K562 (cell line): Measurements from ENCODE around the gene ITGA11. TPM values are rescaled to one million over a fixed set of nuclear protein-coding genes. Genes with fewer than 3 reads are reported as not detected.

ENCODE experiments used
- ATAC-seq: fragments of 200-7000 bp; cut with Tn5 transposase; 3 replicates; pipeline ENCODE4 v1.9.1; 2020; ENCODE audit warnings: moderate library complexity
- BruUV-seq: library from RNA; stranded (reverse); fragments of 400-500 nt; replicated peaks from 2 replicates; lab custom pipeline; 2021; lab: Mats Ljungman, UMichigan
- CTCF ChIA-PET: fragments of 300-600 bp; formaldehyde crosslinking; extraction: SDS; loops from one replicate; lab custom pipeline; 2021; ENCODE audit warnings: low intra/inter-chr PET ratio; lab: Yijun Ruan, JAX
- POLR2A ChIA-PET: fragments of 300-600, 350-650 bp; sonication (Branson Sonifier 250); formaldehyde crosslinking; extraction: SDS; loops from one replicate; lab custom pipeline; 2021; ENCODE audit warnings: antibody characterized with exemption, inconsistent platforms; lab: Yijun Ruan, JAX
- DNase-seq, 4 experiments: peaks; one replicate each; pipeline versions ENCODE4 v3.0.0 to v3.0.0-alpha.2; 2011 to 2018; ENCODE audit warnings: low spot score in 3 of 4, mixed read lengths in 3 of 4; ENCODE audit errors: extremely low read depth in 1 of 4
- FAIRE-seq: peaks from 2 replicates; lab custom pipeline; 2011; peaks lifted over from hg19 to GRCh38; lab: Jason Lieb, UNC
- H2AFZ ChIP-seq: 2 replicates; pipeline ENCODE4 v1.6.0; 2011; ENCODE audit warnings: low read depth, low read length, control low read depth, inconsistent platforms
- H3K27ac ChIP-seq: fragments of 200-600 bp; 3 replicates; pipeline ENCODE4 v1.8.0; 2011; ENCODE audit warnings: low read depth, mild to moderate bottlenecking, control low read depth, inconsistent platforms, low read length, moderate library complexity, mixed read lengths; ENCODE audit errors: extremely low read depth
- H3K27me3 ChIP-seq, 2 experiments: fragments of 300-600 bp in 1 of 2; 2 replicates in 1 of 2; 3 replicates in 1 of 2; pipeline versions ENCODE4 v1.6.0 to v1.8.0; 2011; ENCODE audit warnings: inconsistent platforms in 2 of 2, low read length in 2 of 2, mild to moderate bottlenecking in 1 of 2, mixed read lengths in 1 of 2, moderate library complexity in 1 of 2; ENCODE audit not compliant: control insufficient read depth in 2 of 2, insufficient read depth in 2 of 2
- H3K36me3 ChIP-seq: fragments of 300-600 bp; 3 replicates; pipeline ENCODE4 v1.8.0; 2011; ENCODE audit warnings: mild to moderate bottlenecking, low read length, inconsistent platforms; ENCODE audit not compliant: control insufficient read depth, insufficient read depth
- H3K4me1 ChIP-seq, 2 experiments: fragments of 200-600 bp in 1 of 2; replicated peaks in 1 of 2; 2 replicates in 1 of 2; 3 replicates in 1 of 2; pipeline versions ENCODE4 v1.5.1 to v1.8.0; 2011; ENCODE audit warnings: inconsistent platforms in 2 of 2, low read length in 2 of 2, mild to moderate bottlenecking in 1 of 2, mixed read lengths in 1 of 2, moderate library complexity in 1 of 2; ENCODE audit not compliant: control insufficient read depth in 2 of 2, insufficient read depth in 2 of 2
- H3K4me2 ChIP-seq: 2 replicates; pipeline ENCODE4 v1.6.1; 2011; ENCODE audit warnings: low read length, control low read depth, inconsistent platforms, mixed read lengths; ENCODE audit not compliant: insufficient read depth
- H3K4me3 ChIP-seq: fragments of 200-600 bp; sonication (generic), shearing (Covaris generic); 2 replicates; pipeline ENCODE4 v1.5.1; 2016; ENCODE audit warnings: control low read depth, inconsistent platforms
- H3K79me2 ChIP-seq: fragments of 200-600 bp; 3 replicates; pipeline ENCODE4 v1.8.0; 2011; ENCODE audit warnings: low read length, inconsistent platforms; ENCODE audit not compliant: control insufficient read depth, insufficient read depth
- H3K9ac ChIP-seq, 2 experiments: 2 replicates each; pipeline versions ENCODE4 v1.6.0 to v1.6.1; 2011; ENCODE audit warnings: low read depth in 2 of 2, low read length in 2 of 2, control low read depth in 1 of 2, inconsistent platforms in 1 of 2, mild to moderate bottlenecking in 1 of 2, mixed read lengths in 1 of 2; ENCODE audit not compliant: insufficient read depth in 1 of 2
- H3K9me1 ChIP-seq: one replicate; pipeline ENCODE4 v1.6.0; 2011; ENCODE audit warnings: inconsistent platforms, mild to moderate bottlenecking, low read length, moderate library complexity; ENCODE audit not compliant: control insufficient read depth, insufficient read depth
- H3K9me3 ChIP-seq: replicated peaks from 2 replicates; pipeline ENCODE4 v1.5.1; 2011; ENCODE audit warnings: low read depth, low read length, inconsistent platforms; ENCODE audit not compliant: control insufficient read depth, insufficient read depth
- H4K20me1 ChIP-seq: replicated peaks from 2 replicates; pipeline ENCODE4 v1.6.1; 2011; ENCODE audit warnings: low read length, inconsistent platforms, mixed read lengths; ENCODE audit not compliant: control insufficient read depth, insufficient read depth
- BCOR ChIP-seq: fragments of 450-650 bp; IDR thresholded peaks from 2 replicates; pipeline ENCODE4 v1.6.1; 2016
- JUNB ChIP-seq: fragments of 450-650 bp; formaldehyde crosslinking; conservative IDR thresholded peaks from 2 replicates; pipeline ENCODE4 v1.4.0; 2020; ENCODE audit warnings: mild to moderate bottlenecking
- LCOR ChIP-seq: sonication (generic); formaldehyde crosslinking; IDR thresholded peaks from 2 replicates; pipeline ENCODE4 v1.8.0; 2022; ENCODE audit warnings: mild to moderate bottlenecking, missing genetic modification reagents
- MTF1 ChIP-seq: fragments of 250-450 bp; sonication (Bioruptor Pico); IDR thresholded peaks from 2 replicates; pipeline ENCODE4 v1.9.0; 2021; ENCODE audit warnings: moderate library complexity, mild to moderate bottlenecking, inconsistent platforms, borderline replicate concordance
- PPARD ChIP-seq: fragments of 250-450 bp; sonication (Bioruptor Pico); IDR thresholded peaks from 2 replicates; pipeline ENCODE4 v1.8.0; 2022; ENCODE audit warnings: inconsistent platforms, mild to moderate bottlenecking, moderate library complexity
- RBBP5 ChIP-seq: fragments of 200-600 bp; sonication (generic); IDR thresholded peaks from 2 replicates; pipeline ENCODE4 v1.6.1; 2012; ENCODE audit warnings: borderline replicate concordance, mild to moderate bottlenecking, low read length, control low read depth, inconsistent platforms; ENCODE audit not compliant: insufficient read depth, poor library complexity, severe bottlenecking
- TBL1XR1 ChIP-seq, 2 experiments: IDR thresholded peaks; 2 replicates each; pipeline ENCODE4 v1.6.1; 2012; ENCODE audit warnings: improper control_type of control experiment in 2 of 2, low read length in 2 of 2, mild to moderate bottlenecking in 1 of 2
- XRCC3 ChIP-seq: fragments of 450-650 bp; IDR thresholded peaks from 2 replicates; pipeline ENCODE4 v1.6.1; 2017; ENCODE audit warnings: mild to moderate bottlenecking, moderate library complexity
- ZNF239 ChIP-seq: fragments of 250-450 bp; sonication (Bioruptor Pico); IDR thresholded peaks from 2 replicates; pipeline ENCODE4 v1.4.0; 2020; ENCODE audit warnings: mild to moderate bottlenecking
- ZNF561 ChIP-seq: fragments of 450-650 bp; formaldehyde crosslinking; conservative IDR thresholded peaks from 2 replicates; pipeline ENCODE4 v1.4.0; 2020; ENCODE audit warnings: mild to moderate bottlenecking, moderate library complexity
- ZNF586 ChIP-seq: fragments of 450-650 bp; formaldehyde crosslinking; conservative IDR thresholded peaks from 2 replicates; pipeline ENCODE4 v1.4.0; 2020; ENCODE audit warnings: mild to moderate bottlenecking, moderate library complexity
- WGBS: fragments of 100-300 bp; shearing (Covaris generic); methylation state at CpG from one replicate; pipeline ENCODE4 v1.1.6; 2016; ENCODE audit warnings: low coverage, mixed read lengths; ENCODE audit not compliant: insufficient coverage; ENCODE audit errors: missing lambda C conversion rate; 5-methylcytosine and 5-hydroxymethylcytosine counted together
- in situ Hi-C: fragments of 300-500 bp; cut with MboI; formaldehyde crosslinking; loops from 4 replicates; pipeline ENCODE4 v1.15.0; 2018; ENCODE audit warnings: inconsistent platforms, mixed read lengths
- intact Hi-C: fragments of 100-400 bp; cut with micrococcal nuclease; formaldehyde crosslinking; loops from 2 replicates; pipeline ENCODE4 v1.14.2; 2022
- polyA plus RNA-seq, 8 experiments: library from polyadenylated mRNA; depleted of rRNA in 4 of 8; stranded (reverse) in 5 of 8; unstranded in 3 of 8; fragments of >200 nt; fragmentation: Nextera tagmentation in 2 of 8; fragmentation: Illumina TruSeq in 1 of 8; extraction: Ambion mirVana in 2 of 8; extraction: Trizol in 1 of 8; gene quantifications; 2 replicates each; pipeline versions ENCODE4 v1.2.1 to v1.2.3, GENCODE V29; 2011 to 2014; ENCODE audit warnings: inconsistent platforms in 1 of 8, missing spikeins in 1 of 8
- total RNA-seq, 7 experiments: library from RNA; depleted of rRNA in 6 of 7; stranded (reverse); fragments of >200 nt in 6 of 7; fragmentation: Illumina TruSeq in 2 of 7; extraction: Trizol in 2 of 7; gene quantifications; 2 replicates each; pipeline versions ENCODE4 v1.2.1 to v1.2.3, GENCODE V29; 2011 to 2021; ENCODE audit warnings: low replicate concordance in 1 of 7
- TF ChIP-seq, protein P1 (sequence below), 2 experiments: IDR thresholded peaks in 1 of 2; conservative IDR thresholded peaks in 1 of 2; 2 replicates each; pipeline ENCODE4 v1.6.1; 2016; ENCODE audit warnings: low read depth in 2 of 2, mild to moderate bottlenecking in 1 of 2, missing compliant biosample characterization in 1 of 2, missing genetic modification characterization in 1 of 2, moderate library complexity in 1 of 2
- TF ChIP-seq, protein P2 (sequence below): fragments of 450-650 bp; IDR thresholded peaks from 2 replicates; pipeline ENCODE4 v1.6.1; 2016; ENCODE audit warnings: mild to moderate bottlenecking
- TF ChIP-seq, protein P3 (sequence below): fragments of 450-650 bp; IDR thresholded peaks from 2 replicates; pipeline ENCODE4 v1.6.1; 2016

The ITGA11 gene
- total and polyA plus RNA-seq, 9 of the 15 experiments (the other 6 are each of a cell fraction or from before 2014, with no cell fraction given), result 0.01 TPM; not detected in 8

DNA sequence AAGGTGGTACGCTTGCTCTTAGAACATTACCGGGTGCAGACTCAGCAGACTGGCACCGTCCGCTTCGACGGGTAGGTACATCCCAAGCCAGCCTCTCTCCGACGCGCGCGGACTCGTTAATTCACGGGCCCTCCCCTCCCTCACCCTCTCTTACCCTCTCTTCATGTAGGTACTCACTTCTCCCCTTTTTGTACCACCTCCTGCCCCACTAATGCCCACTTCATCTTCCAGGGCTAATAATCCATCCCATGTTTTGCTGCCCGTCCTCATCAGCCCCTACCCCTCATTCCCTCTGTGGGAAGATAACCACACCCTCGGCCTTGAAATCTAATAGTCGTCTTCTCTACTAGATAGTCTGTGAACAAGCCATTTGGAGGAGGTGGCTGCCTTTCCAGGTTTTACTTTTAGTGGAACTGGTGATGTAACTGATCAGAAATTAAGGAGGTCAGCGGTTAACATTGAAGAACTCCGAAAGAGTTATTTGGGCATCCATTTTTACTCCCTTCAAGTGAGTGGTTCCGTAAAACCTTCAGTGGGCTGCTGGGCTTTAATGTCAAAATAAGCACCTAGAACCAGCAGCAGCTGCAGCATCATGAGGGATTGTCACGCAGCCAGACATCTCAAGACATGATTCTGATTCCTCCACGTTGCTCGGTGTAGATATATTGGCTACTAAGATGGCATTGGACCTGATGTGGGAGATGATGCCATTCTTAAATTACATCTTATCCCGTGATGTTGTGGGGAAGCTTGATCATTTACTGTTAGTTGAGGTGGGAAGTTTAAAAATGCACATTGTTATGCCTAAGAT is 153.2 kb downstream of the ITGA11 start:
- TSS peak; percentile 48 for BruUV-seq
- ATAC-seq, result peak; percentile 42
- peak; percentile 85 for FAIRE-seq
- TF ChIP-seq RBBP5 (no peak), ZNF586 (CRISPR knock-in tag) (no peak), ZNF561 (CRISPR knock-in tag) (no peak), PPARD (CRISPR knock-in tag) (no peak), MTF1 (CRISPR knock-in tag) (no peak), TBL1XR1 (IDR thresholded peaks at IDR 0.05; ENCODE audit: low read length in 2 of 2) (no peak), XRCC3 (no peak), BCOR (no peak), ZNF239 (CRISPR knock-in tag) (no peak), LCOR (CRISPR knock-in tag) (0 out of 2 replicates have a peak, but pooled peaks have one; percentile 22), JUNB (CRISPR knock-in tag) (no peak)
- TF ChIP-seq, protein P1, sequence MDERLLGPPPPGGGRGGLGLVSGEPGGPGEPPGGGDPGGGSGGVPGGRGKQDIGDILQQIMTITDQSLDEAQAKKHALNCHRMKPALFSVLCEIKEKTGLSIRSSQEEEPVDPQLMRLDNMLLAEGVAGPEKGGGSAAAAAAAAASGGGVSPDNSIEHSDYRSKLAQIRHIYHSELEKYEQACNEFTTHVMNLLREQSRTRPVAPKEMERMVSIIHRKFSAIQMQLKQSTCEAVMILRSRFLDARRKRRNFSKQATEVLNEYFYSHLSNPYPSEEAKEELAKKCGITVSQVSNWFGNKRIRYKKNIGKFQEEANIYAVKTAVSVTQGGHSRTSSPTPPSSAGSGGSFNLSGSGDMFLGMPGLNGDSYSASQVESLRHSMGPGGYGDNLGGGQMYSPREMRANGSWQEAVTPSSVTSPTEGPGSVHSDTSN (CRISPR knock-in tag; IDR thresholded peaks at IDR 0.05; ENCODE audit: low read depth), result no peak
- TF ChIP-seq, protein P1 (tag; conservative IDR thresholded peaks at IDR 0.05; ENCODE audit: low read depth), result no peak
- TF ChIP-seq, protein P2, sequence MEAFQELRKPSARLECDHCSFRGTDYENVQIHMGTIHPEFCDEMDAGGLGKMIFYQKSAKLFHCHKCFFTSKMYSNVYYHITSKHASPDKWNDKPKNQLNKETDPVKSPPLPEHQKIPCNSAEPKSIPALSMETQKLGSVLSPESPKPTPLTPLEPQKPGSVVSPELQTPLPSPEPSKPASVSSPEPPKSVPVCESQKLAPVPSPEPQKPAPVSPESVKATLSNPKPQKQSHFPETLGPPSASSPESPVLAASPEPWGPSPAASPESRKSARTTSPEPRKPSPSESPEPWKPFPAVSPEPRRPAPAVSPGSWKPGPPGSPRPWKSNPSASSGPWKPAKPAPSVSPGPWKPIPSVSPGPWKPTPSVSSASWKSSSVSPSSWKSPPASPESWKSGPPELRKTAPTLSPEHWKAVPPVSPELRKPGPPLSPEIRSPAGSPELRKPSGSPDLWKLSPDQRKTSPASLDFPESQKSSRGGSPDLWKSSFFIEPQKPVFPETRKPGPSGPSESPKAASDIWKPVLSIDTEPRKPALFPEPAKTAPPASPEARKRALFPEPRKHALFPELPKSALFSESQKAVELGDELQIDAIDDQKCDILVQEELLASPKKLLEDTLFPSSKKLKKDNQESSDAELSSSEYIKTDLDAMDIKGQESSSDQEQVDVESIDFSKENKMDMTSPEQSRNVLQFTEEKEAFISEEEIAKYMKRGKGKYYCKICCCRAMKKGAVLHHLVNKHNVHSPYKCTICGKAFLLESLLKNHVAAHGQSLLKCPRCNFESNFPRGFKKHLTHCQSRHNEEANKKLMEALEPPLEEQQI, result no peak
- TF ChIP-seq, protein P3, sequence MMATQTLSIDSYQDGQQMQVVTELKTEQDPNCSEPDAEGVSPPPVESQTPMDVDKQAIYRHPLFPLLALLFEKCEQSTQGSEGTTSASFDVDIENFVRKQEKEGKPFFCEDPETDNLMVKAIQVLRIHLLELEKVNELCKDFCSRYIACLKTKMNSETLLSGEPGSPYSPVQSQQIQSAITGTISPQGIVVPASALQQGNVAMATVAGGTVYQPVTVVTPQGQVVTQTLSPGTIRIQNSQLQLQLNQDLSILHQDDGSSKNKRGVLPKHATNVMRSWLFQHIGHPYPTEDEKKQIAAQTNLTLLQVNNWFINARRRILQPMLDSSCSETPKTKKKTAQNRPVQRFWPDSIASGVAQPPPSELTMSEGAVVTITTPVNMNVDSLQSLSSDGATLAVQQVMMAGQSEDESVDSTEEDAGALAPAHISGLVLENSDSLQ, result 0 out of 2 replicates have a peak, but pooled peaks have one; percentile 6

More for the DNA sequence above, 153.2 kb downstream of the ITGA11 start:
- Histone ChIP-seq H3K9me3 (no peaks in the 10 kb centered on the region), H4K20me1 (peaks cover 11% of the 10 kb centered on the region; the same call in 1 of the 2 replicates), H3K9me1 (no peaks in the 10 kb centered on the region), H3K36me3 (peaks cover 12% of the 10 kb centered on the region; the same call in 2 of the 3 replicates), H3K79me2 (peaks cover 61% of the 10 kb centered on the region), H3K9ac (peak overlapping the region; percentile 87 to 93), H3K4me2 (peak overlapping the region; percentile 95), H3K27me3 (no peaks in the 10 kb centered on the region), H3K4me3 (peak overlapping the region; percentile 69), H3K4me1 (peaks cover 12 to 13% of the 10 kb centered on the region in 2 experiments; a peak in 4 of 5 replicates), H2AFZ (peak overlapping the region; percentile 100), H3K27ac (peak overlapping the region; percentile 84)
- DNase-seq, result peak in 2 of 4 experiments; percentile 29 to 56
- in situ Hi-C loops (no loop called here), intact Hi-C loops (no loop called here)
- under 1% methylated on average over 23 of the region's 23 CpGs for WGBS
- ChIA-PET CTCF (interaction anchor here (0.6 kb wide), 1 partner anchor 1440 kb away, joined by 3 read pairs; no protein-coding TSS in a partner anchor), POLR2A (interaction anchor here (0.6 to 2.5 kb wide), 5 partner anchors 10 to 456 kb away, joined by 3 to 10 read pairs (median 5); no protein-coding TSS in a partner anchor)
